HG03135 (cell line): ENCODE measurements around the gene PCDHGA10.
"Not testable (repeated sequence)": the region's sequence is repeated elsewhere in the genome, so short reads cannot be mapped to it uniquely, and the experiment has no call there.

Experiments
- ATAC-seq: cut with Tn5 transposase; IDR thresholded peaks from one replicate; pipeline ENCODE4 v1.9.1; 2021; ENCODE audit warnings: mild to moderate bottlenecking, moderate library complexity; ENCODE audit not compliant: unreplicated experiment

PCDHGA10 gene

GRCh38 chr5:141412854-141413539 is at the start of gene PCDHGA10:
PCDHGA10 (plus strand) TSS chr5:141412987; CDS start chr5:141413176, 189 bp downstream.
- ATAC-seq, result peak; percentile 63

- ATAC-seq, result no peak
Observed at GRCh38 chr5:141363952-141364660, 48.7 kb upstream of the PCDHGA10 start, which contains the start of gene PCDHGA5. PCDHGA5 (plus strand) TSS chr5:141364162; CDS start chr5:141364331, 169 bp downstream.

- ATAC-seq, result no peak
Observed at GRCh38 chr5:141366016-141366896, 46.5 kb upstream of the PCDHGA10 start.

GRCh38 chr5:141369994-141370848 is 42.6 kb upstream of the PCDHGA10 start, which contains the start of gene PCDHGB3:
PCDHGB3 (plus strand) TSS chr5:141370242; CDS start chr5:141370395, 153 bp downstream.
- ATAC-seq, result peak; percentile 75

- no peak for ATAC-seq
Observed at GRCh38 chr5:141371572-141372475, 41.0 kb upstream of the PCDHGA10 start.

GRCh38 chr5:141373673-141374317 is 39.0 kb upstream of the PCDHGA10 start, which contains the start of gene PCDHGA6:
PCDHGA6 (plus strand) TSS chr5:141373891; CDS start chr5:141374084, 193 bp downstream.
- no peak for ATAC-seq

DNA sequence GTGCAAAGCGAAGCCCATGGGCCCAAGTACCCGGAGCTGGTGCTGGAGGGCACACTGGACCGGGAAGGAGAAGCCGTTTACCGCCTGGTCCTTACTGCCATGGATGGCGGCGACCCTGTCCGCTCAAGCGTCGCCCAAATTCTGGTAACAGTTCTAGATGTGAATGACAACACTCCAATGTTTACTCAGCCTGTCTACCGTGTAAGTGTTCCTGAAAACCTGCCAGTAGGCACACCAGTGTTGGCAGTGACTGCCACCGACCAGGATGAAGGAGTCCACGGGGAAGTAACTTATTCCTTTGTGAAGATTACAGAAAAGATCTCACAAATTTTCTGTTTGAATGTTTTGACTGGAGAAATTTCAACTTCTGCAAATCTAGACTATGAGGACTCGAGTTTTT is 38.2 kb upstream of the PCDHGA10 start:
- no peak for ATAC-seq

- not testable (repeated sequence) for ATAC-seq
Observed at GRCh38 chr5:141375444-141376155, 37.2 kb upstream of the PCDHGA10 start.

GRCh38 chr5:141382469-141383294 is 30.1 kb upstream of the PCDHGA10 start, which contains the start of gene PCDHGA7:
PCDHGA7 (plus strand) TSS chr5:141382742; CDS start chr5:141382900, 158 bp downstream.
- ATAC-seq, result no peak

DNA sequence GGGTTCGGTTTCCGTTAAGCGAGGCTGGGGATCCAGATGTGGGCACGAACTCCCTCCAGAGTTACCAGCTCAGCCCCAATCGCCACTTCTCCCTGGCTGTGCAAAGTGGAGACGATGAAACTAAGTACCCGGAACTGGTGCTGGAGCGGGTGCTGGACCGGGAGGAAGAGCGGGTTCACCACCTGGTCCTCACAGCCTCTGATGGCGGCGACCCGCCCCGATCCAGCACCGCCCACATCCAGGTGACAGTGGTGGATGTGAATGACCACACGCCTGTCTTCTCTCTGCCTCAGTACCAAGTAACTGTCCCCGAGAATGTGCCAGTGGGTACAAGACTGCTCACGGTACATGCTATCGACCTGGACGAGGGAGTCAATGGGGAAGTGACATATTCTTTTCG is 29.4 kb upstream of the PCDHGA10 start:
- no peak for ATAC-seq

DNA sequence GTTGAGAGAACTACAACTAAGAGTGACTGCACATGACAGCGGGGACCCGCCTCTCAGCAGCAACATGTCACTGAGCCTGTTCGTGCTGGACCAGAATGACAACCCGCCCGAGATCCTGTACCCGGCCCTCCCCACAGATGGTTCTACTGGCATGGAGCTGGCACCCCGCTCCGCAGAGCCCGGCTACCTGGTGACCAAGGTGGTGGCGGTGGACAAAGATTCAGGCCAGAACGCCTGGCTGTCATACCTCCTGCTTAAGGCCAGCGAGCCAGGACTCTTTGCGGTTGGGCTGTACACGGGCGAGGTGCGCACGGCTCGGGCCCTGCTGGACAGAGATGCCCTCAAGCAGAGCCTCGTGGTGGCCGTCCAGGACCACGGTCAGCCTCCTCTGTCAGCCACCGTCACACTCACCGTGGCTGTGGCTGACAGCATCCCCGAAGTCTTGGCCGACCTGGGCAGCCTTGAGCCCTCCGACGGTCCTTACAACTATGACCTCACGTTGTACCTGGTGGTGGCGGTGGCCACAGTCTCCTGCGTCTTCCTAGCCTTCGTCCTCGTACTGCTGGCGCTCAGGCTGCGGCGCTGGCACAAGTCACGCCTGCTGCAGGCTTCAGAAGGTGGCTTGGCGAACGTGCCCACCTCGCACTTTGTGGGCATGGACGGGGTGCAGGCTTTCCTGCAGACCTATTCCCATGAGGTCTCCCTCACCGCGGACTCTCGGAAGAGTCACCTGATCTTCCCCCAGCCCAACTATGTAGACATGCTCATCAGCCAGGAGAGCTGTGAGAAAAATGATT is 28.1 kb upstream of the PCDHGA10 start:
- no peak for ATAC-seq

- not testable (repeated sequence) for ATAC-seq
Observed at GRCh38 chr5:141387557-141388311, 25.1 kb upstream of the PCDHGA10 start, which contains the start of gene PCDHGB4. PCDHGB4 (plus strand) TSS chr5:141387698; CDS start chr5:141387885, 187 bp downstream.

GRCh38 chr5:141388661-141389060 is 24.1 kb upstream of the PCDHGA10 start:
- ATAC-seq, result no peak

DNA sequence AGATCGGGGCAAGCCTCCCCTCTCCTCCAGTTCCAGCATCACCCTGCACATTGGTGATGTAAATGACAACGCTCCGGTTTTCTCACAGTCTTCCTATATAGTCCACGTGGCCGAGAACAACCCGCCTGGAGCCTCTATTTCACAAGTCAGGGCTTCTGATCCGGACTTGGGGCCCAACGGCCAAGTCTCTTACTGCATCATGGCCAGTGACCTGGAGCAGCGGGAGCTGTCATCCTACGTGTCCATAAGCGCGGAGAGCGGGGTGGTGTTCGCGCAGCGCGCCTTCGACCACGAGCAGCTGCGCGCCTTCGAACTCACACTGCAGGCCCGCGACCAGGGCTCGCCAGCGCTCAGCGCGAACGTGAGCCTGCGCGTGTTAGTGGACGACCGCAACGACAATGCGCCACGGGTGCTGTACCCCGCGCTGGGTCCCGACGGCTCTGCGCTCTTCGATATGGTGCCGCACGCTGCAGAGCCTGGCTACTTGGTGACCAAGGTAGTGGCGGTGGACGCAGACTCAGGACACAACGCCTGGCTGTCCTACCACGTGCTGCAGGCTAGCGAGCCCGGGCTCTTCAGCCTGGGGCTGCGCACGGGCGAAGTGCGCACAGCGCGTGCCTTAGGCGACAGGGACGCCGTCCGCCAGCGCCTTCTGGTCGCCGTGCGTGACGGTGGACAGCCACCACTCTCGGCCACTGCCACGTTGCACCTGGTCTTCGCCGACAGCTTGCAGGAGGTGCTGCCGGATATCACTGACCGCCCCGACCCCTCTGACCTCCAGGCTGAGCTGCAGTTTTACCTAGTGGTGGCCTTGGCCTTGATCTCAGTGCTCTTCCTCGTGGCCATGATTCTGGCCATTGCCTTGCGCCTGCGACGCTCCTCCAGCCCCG is 23.4 kb upstream of the PCDHGA10 start:
- no peak for ATAC-seq
